HG02763 (cell line): ENCODE measurements around the gene PCDHB5.
"Not testable (repeated sequence)": the region's sequence is repeated elsewhere in the genome, so short reads cannot be mapped to it uniquely, and the experiment has no call there.

Experiments
- ATAC-seq: cut with Tn5 transposase; IDR thresholded peaks from one replicate; pipeline ENCODE4 v1.9.1; 2021; ENCODE audit warnings: mild to moderate bottlenecking, moderate library complexity; ENCODE audit not compliant: unreplicated experiment

Gene PCDHB5

DNA sequence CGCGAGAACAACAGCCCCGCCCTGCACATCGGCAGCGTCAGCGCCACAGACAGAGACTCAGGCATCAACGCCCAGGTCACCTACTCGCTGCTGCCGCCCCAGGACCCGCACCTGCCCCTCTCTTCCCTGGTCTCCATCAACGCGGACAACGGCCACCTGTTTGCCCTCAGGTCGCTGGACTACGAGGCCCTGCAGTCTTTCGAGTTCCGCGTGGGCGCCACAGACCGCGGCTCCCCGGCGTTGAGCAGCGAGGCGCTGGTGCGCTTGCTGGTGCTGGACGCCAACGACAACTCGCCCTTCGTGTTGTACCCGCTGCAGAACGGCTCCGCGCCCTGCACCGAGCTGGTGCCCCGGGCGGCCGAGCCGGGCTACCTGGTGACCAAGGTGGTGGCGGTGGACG is 16.6 kb downstream of the PCDHB5 start:
- not testable (repeated sequence) for ATAC-seq

GRCh38 chr5:141152096-141152495 is 17.1 kb downstream of the PCDHB5 start:
- not testable (repeated sequence) for ATAC-seq

GRCh38 chr5:141155540-141156374 is 20.8 kb downstream of the PCDHB5 start:
- no peak for ATAC-seq

- not testable (repeated sequence) for ATAC-seq
Measured at GRCh38 chr5:141157356-141157755, 22.4 kb downstream of the PCDHB5 start.

- ATAC-seq = not testable (repeated sequence)
Measured at GRCh38 chr5:141157901-141158300, 22.9 kb downstream of the PCDHB5 start.

GRCh38 chr5:141172381-141173204 is 37.6 kb downstream of the PCDHB5 start, which contains the start of gene PCDHB7:
Gene PCDHB7 (plus strand): TSS chr5:141172644. CDS start chr5:141172836, 192 bp downstream.
- no peak for ATAC-seq

GRCh38 chr5:141174291-141175104 is 39.5 kb downstream of the PCDHB5 start:
- not testable (repeated sequence) for ATAC-seq

DNA sequence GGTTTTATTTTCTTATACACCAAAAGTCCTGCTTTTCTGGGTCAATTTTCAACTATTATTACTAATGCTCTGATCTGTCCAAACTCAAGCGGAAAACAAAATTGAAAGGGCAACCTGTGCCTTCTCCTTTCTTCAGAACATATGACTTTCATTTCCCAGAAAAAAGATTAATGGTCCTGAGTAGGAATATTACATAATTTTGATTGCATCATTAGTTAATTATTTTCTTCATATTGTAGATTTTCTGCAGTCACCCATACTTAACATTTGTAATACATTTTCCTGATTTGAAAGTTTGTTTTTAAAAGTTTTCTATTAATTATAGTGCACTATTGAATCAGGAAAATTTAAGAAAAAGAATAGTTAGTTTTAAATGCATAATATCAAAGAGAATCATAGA is 40.9 kb downstream of the PCDHB5 start:
- ATAC-seq = no peak

DNA sequence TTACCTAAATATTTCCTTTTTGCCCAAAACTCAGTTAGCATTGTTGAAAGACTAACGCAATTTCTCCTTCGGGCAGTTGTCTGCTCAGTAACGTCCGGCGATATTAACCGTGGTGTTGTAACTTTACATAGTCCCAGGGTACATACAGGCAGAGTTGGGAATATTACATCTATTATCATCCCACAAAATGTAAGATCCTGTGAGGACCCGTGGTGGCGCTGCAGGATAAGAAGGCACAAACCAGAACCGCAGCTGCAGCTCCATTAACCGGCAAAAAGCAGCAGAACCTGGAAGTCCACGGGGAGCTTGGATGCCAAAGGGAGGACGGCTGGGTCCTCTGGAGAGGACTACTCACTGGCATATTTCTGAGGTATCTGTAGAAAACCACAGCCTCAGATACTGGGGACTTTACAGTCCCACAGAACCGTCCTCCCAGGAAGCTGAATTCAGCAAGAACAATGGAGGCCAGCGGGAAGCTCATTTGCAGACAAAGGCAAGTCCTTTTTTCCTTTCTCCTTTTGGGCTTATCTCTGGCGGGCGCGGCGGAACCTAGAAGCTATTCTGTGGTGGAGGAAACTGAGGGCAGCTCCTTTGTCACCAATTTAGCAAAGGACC is 42.7 kb downstream of the PCDHB5 start, which contains the start of gene PCDHB8:
Gene PCDHB8, plus strand, starts transcription at position 214 of the 615 bp plus-strand sequence. Its CDS starts 245 bp downstream, at position 459.
- ATAC-seq = not testable (repeated sequence)

DNA sequence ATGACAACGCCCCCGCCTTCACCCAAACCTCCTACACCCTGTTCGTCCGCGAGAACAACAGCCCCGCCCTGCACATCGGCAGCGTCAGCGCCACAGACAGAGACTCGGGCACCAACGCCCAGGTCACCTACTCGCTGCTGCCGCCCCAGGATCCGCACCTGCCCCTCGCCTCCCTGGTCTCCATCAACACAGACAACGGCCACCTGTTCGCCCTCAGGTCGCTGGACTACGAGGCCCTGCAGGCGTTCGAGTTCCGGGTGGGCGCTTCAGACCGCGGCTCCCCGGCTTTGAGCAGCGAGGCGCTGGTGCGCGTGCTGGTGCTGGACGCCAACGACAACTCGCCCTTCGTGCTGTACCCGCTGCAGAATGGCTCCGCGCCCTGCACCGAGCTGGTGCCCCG is 44.4 kb downstream of the PCDHB5 start:
- not testable (repeated sequence) for ATAC-seq

GRCh38 chr5:141179876-141180275 is 44.9 kb downstream of the PCDHB5 start:
- not testable (repeated sequence) for ATAC-seq

DNA sequence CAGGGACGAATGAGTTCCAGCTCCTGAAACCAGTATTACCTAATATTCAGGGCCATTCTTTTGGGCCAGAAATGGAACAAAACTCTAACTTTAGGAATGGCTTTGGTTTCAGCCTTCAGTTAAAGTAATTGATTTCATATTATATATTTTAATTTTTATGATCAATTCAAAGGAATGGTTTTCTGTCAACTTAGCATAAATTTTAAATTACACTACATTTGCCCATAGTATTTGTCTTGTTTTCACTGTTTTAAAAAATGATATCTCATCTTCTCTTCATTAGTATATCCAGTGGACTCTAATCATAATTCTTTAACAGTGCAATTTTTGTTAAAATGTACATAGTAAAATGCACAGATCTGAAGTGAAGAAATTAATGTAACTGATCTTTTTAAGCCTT is 45.3 kb downstream of the PCDHB5 start:
- ATAC-seq = no peak

DNA sequence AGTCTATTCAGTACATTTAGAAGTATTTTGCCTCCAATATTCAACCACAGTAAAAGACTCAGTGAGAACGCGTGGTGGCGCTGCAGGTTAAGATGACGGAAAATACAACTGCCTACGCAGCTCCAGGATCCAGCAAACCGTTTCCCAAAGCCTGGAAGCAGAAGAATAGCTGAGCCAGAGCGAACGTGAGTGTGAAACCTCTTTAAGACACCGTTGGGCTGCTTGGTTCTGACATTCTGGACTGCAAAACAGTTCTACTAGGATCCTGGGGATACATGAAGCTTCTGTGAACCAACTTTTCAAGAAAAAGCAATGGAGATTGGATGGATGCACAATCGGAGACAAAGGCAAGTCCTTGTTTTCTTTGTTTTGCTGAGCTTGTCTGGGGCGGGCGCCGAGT is 47.2 kb downstream of the PCDHB5 start, which contains the start of gene PCDHB16:
Gene PCDHB16, plus strand, starts transcription at position 140 of the 400 bp plus-strand sequence. Its CDS starts 173 bp downstream, at position 313.
- no peak for ATAC-seq

GRCh38 chr5:141184117-141184855 is 49.3 kb downstream of the PCDHB5 start:
- ATAC-seq = not testable (repeated sequence)

GRCh38 chr5:141186897-141187512 is 52.0 kb downstream of the PCDHB5 start, which contains the start of gene PCDHB9:
Gene PCDHB9 (plus strand): TSS chr5:141187161. CDS start chr5:141187319, 158 bp downstream.
- ATAC-seq = no peak
